KG1 (cell line): Measurements from ENCODE around the gene STRIP1.
"Not testable (repeated sequence)": the region's sequence is repeated elsewhere in the genome, so short reads cannot be mapped to it uniquely, and the experiment has no call there.

ENCODE experiments used
- DNase-seq: peaks from one replicate; lab custom pipeline; 2025; lab: John Stamatoyannopoulos, UW

The STRIP1 gene

GRCh38 chr1:110011527-110012041 is 22.8 kb upstream of the STRIP1 start:
- DNase-seq, result peak; percentile 11

GRCh38 chr1:110012100-110012780 is 22.2 kb upstream of the STRIP1 start:
- DNase-seq, result no peak

- DNase-seq, result no peak
Measured at GRCh38 chr1:110017792-110018191, 16.6 kb upstream of the STRIP1 start.

GRCh38 chr1:110018396-110018795 is 16.0 kb upstream of the STRIP1 start:
- DNase-seq, result no peak

GRCh38 chr1:110019770-110020169 is 14.7 kb upstream of the STRIP1 start:
- DNase-seq, result no peak

- no peak for DNase-seq
Measured at GRCh38 chr1:110021285-110021684, 13.1 kb upstream of the STRIP1 start.

- DNase-seq, result no peak
Measured at GRCh38 chr1:110024613-110025012, 9.8 kb upstream of the STRIP1 start.

- not testable (repeated sequence) for DNase-seq
Measured at GRCh38 chr1:110030687-110031086, 3.7 kb upstream of the STRIP1 start.

GRCh38 chr1:110032327-110032726 is 2.1 kb upstream of the STRIP1 start:
- no peak for DNase-seq

- no peak for DNase-seq
Measured at GRCh38 chr1:110033421-110033820, 1.0 kb upstream of the STRIP1 start.

GRCh38 chr1:110034040-110034450 is 379 bp upstream of the STRIP1 start:
- no peak for DNase-seq

- no peak for DNase-seq
Measured at GRCh38 chr1:110035236-110035752, 870 bp downstream of the STRIP1 start.

- no peak for DNase-seq
Measured at GRCh38 chr1:110038271-110038670, 3.8 kb downstream of the STRIP1 start.

- DNase-seq, result no peak
Measured at GRCh38 chr1:110039641-110040040, 5.2 kb downstream of the STRIP1 start.

GRCh38 chr1:110040548-110040947 is 6.1 kb downstream of the STRIP1 start:
- DNase-seq, result no peak

GRCh38 chr1:110043016-110043415 is 8.6 kb downstream of the STRIP1 start:
- no peak for DNase-seq

- no peak for DNase-seq
Measured at GRCh38 chr1:110047463-110047862, 13.0 kb downstream of the STRIP1 start.

GRCh38 chr1:110048240-110048639 is 13.8 kb downstream of the STRIP1 start:
- no peak for DNase-seq

GRCh38 chr1:110048923-110049601 is 14.6 kb downstream of the STRIP1 start:
- DNase-seq, result no peak

- DNase-seq, result no peak
Measured at GRCh38 chr1:110049801-110050601, 15.6 kb downstream of the STRIP1 start.

- no peak for DNase-seq
Measured at GRCh38 chr1:110050602-110051261, 16.3 kb downstream of the STRIP1 start.

- no peak for DNase-seq
Measured at GRCh38 chr1:110051262-110051648, 16.8 kb downstream of the STRIP1 start.
